HEK293T (cell line): ENCODE results near the gene FAP.

ENCODE experiments used
- CTCF ChIA-PET: fragments of 350-600 bp; formaldehyde crosslinking; extraction: SDS; loops from one replicate; lab custom pipeline; 2021; ENCODE audit warnings: antibody characterized with exemption, inconsistent platforms; lab: Yijun Ruan, JAX
- POLR2A ChIA-PET: fragments of 350-600 bp; formaldehyde crosslinking; extraction: SDS; loops from one replicate; lab custom pipeline; 2020; ENCODE audit warnings: antibody characterized with exemption, inconsistent platforms; lab: Yijun Ruan, JAX
- DNase-seq: peaks from one replicate; pipeline ENCODE4 v3.0.0; 2012; ENCODE audit warnings: mixed read lengths; ENCODE audit errors: extremely low spot score
- ARNT ChIP-seq: fragments of 450-650 bp; IDR thresholded peaks from 2 replicates; pipeline ENCODE4 v1.6.1; 2017; ENCODE audit warnings: mild to moderate bottlenecking
- BHLHE40 ChIP-seq: fragments of 450-650 bp; IDR thresholded peaks from 2 replicates; pipeline ENCODE4 v1.6.1; 2016; ENCODE audit warnings: mild to moderate bottlenecking, moderate library complexity, borderline replicate concordance
- CTBP1 ChIP-seq: fragments of 450-650 bp; IDR thresholded peaks from 2 replicates; pipeline ENCODE4 v1.6.1; 2016; ENCODE audit warnings: borderline replicate concordance
- ELF4 ChIP-seq: fragments of 450-650 bp; IDR thresholded peaks from 2 replicates; pipeline ENCODE4 v1.6.1; 2017; ENCODE audit warnings: antibody characterized with exemption
- FOXA1 ChIP-seq: fragments of 450-650 bp; IDR thresholded peaks from 2 replicates; pipeline ENCODE4 v1.6.1; 2016; ENCODE audit warnings: mild to moderate bottlenecking
- FOXK2 ChIP-seq: fragments of 450-650 bp; IDR thresholded peaks from 2 replicates; pipeline ENCODE4 v1.6.1; 2016; ENCODE audit warnings: mild to moderate bottlenecking
- FOXM1 ChIP-seq: fragments of 450-650 bp; IDR thresholded peaks from 2 replicates; pipeline ENCODE4 v1.6.1; 2017; ENCODE audit warnings: mild to moderate bottlenecking, borderline replicate concordance
- HDGF ChIP-seq: fragments of 450-650 bp; IDR thresholded peaks from 2 replicates; pipeline ENCODE4 v1.6.1; 2017; ENCODE audit warnings: antibody characterized with exemption, borderline replicate concordance
- L3MBTL2 ChIP-seq: fragments of 450-650 bp; conservative IDR thresholded peaks from 2 replicates; pipeline ENCODE4 v1.6.1; 2016; ENCODE audit warnings: mild to moderate bottlenecking
- LEF1 ChIP-seq: fragments of 450-650 bp; IDR thresholded peaks from 2 replicates; pipeline ENCODE4 v1.6.1; 2017; ENCODE audit warnings: mild to moderate bottlenecking, borderline replicate concordance
- NFRKB ChIP-seq: fragments of 450-650 bp; IDR thresholded peaks from 2 replicates; pipeline ENCODE4 v1.6.1; 2016; ENCODE audit warnings: mild to moderate bottlenecking, moderate library complexity
- SP1 ChIP-seq: fragments of 450-650 bp; IDR thresholded peaks from 2 replicates; pipeline ENCODE4 v1.6.1; 2017
- SUZ12 ChIP-seq: fragments of 450-650 bp; IDR thresholded peaks from 2 replicates; pipeline ENCODE4 v1.6.1; 2016; ENCODE audit warnings: mild to moderate bottlenecking
- TARDBP ChIP-seq: fragments of 450-650 bp; IDR thresholded peaks from 2 replicates; pipeline ENCODE4 v1.6.1; 2016
- ZNF384 ChIP-seq: fragments of 450-650 bp; IDR thresholded peaks from 2 replicates; pipeline ENCODE4 v1.6.1; 2016
- TF ChIP-seq, protein P1 (sequence below): fragments of 450-650 bp; IDR thresholded peaks from 2 replicates; pipeline ENCODE4 v1.6.1; 2016

Gene FAP

DNA sequence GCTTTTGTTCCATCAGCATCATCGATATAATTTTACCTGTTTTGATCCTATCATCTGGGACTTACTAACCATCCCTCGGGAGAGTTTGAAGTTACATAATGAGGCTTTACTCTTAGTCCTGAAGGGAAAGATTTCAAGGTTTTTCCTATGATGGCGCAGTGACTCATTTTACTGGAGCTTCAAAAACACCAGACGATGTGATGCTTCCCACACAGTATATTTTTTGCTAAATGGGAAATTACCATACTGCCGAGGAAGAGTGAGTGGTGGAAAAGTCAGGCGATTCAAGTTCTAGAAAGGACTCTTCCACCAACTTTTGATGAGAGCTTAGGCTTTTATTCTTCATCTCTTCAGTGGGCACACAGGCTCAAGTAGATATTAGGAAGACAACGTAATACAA is 46.6 kb downstream of the FAP start:
- TF ChIP-seq ARNT: no peak
- TF ChIP-seq LEF1: no peak
- TF ChIP-seq L3MBTL2: no peak
- TF ChIP-seq BHLHE40: no peak
- TF ChIP-seq, protein P1, sequence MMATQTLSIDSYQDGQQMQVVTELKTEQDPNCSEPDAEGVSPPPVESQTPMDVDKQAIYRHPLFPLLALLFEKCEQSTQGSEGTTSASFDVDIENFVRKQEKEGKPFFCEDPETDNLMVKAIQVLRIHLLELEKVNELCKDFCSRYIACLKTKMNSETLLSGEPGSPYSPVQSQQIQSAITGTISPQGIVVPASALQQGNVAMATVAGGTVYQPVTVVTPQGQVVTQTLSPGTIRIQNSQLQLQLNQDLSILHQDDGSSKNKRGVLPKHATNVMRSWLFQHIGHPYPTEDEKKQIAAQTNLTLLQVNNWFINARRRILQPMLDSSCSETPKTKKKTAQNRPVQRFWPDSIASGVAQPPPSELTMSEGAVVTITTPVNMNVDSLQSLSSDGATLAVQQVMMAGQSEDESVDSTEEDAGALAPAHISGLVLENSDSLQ: no peak
- no peak for TF ChIP-seq CTBP1
- TF ChIP-seq FOXK2: no peak
- TF ChIP-seq TARDBP: no peak
- TF ChIP-seq NFRKB: no peak
- TF ChIP-seq FOXM1: no peak
- no peak for TF ChIP-seq ELF4
- TF ChIP-seq SP1: no peak
- TF ChIP-seq ZNF384: no peak
- TF ChIP-seq SUZ12: no peak
- no peak for TF ChIP-seq FOXA1
- no peak for TF ChIP-seq HDGF
- DNase-seq: no peak
- ChIA-PET POLR2A (no interaction called here), CTCF (no interaction called here)

DNA sequence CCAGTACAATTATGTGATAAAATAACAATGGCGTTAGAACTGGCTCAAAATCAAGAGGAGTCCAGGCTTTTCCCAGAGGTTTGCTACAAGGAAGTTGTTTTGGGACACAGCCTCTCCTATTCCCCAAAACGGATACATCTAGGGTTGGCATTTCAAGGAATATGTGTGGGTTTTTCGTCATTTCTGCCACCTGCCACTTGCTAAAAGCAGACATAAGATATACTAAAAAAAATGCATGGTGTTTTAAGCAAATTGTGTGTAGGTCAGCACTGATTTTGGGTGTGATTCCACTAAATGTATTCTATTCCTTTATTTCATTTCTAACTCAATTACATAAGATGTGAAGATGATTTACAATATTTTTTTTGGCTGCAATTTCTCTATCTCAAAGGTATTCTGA is 54.8 kb downstream of the FAP start:
- CTCF ChIA-PET: no interaction called here
- DNase-seq: no peak
- POLR2A ChIA-PET: no interaction called here
- TF ChIP-seq ZNF384 (no peak), L3MBTL2 (no peak), HDGF (no peak), FOXK2 (no peak), TARDBP (no peak), NFRKB (no peak), BHLHE40 (no peak), CTBP1 (no peak), LEF1 (no peak), ELF4 (no peak), SUZ12 (no peak)
- TF ChIP-seq, protein P1: no peak

DNA sequence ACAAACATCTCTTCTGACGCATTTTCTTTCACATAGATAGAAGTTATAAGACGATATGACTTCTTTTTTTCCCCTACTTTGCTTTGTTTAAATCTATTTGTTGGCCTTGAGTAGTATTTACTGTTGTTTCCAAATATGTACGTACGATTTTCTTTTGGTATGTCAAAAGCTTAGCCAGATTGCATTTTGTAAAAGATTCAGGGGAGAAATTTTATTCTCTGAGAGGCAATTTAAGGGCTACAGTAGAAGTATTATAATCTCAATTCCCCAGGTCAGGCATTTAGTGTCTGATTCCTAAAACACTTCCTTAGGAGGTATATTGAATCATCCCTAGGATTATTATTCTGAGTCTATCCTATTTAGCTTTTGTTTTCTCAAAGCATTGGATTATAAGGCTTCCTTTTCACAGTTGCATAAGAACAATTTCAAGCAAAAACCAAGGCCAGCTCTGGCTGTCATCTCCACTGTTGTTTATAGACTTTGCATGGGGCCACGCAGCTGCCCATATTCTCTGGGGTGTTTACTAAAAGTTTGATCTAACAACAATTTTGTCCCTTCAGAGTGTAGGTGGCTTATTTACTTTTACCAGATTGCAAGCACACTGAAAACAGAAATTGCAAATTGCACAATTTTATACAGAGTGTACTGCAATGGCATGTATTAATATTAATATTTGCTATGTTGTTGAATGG is 57.6 kb downstream of the FAP start:
- POLR2A ChIA-PET: no interaction called here
- no peak for DNase-seq
- CTCF ChIA-PET: no interaction called here
- TF ChIP-seq TARDBP: no peak
- TF ChIP-seq CTBP1: no peak
- TF ChIP-seq HDGF: no peak
- no peak for TF ChIP-seq SP1
- no peak for TF ChIP-seq ARNT
- TF ChIP-seq, protein P1: no peak
- no peak for TF ChIP-seq LEF1
- TF ChIP-seq SUZ12: no peak
- no peak for TF ChIP-seq ZNF384
- TF ChIP-seq L3MBTL2: no peak
- no peak for TF ChIP-seq FOXM1
- TF ChIP-seq NFRKB: no peak
- no peak for TF ChIP-seq ELF4
- TF ChIP-seq FOXK2: no peak

DNA sequence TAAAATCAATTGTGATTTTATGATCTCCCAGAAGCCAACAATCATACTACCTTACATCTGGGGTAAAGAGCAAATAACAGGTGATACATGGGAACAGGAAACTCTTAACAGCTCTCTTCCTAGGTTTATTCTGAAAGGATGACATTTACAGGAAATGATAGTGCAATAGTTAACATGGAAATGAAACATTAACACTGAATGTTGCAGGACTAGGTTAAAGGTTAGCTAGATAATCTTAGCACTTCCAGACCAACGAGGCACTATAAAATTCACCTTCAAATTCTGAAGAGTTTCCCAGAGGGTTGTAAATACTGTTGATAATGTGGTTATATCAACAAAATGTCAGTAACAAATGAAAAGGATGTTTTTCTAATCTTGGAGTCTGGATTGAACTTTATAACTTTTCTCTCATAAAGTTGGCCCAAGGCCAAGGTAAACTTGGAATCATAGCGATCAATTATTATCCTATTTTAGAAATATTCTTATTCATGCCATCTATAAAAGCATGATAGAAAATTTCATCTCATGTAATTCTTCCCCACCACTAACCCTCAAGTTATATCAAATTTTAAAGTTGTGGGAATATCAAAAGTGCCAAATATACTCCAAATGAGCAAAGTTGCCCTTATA is 58.3 kb downstream of the FAP start:
- no peak for DNase-seq
- ChIA-PET POLR2A (no interaction called here), CTCF (no interaction called here)
- TF ChIP-seq HDGF: no peak
- TF ChIP-seq ARNT: no peak
- TF ChIP-seq FOXA1: no peak
- TF ChIP-seq SUZ12: no peak
- no peak for TF ChIP-seq BHLHE40
- no peak for TF ChIP-seq TARDBP
- no peak for TF ChIP-seq CTBP1
- no peak for TF ChIP-seq L3MBTL2
- no peak for TF ChIP-seq ELF4
- TF ChIP-seq, protein P1: no peak
- TF ChIP-seq FOXM1: no peak
- no peak for TF ChIP-seq FOXK2
- TF ChIP-seq NFRKB: no peak
- no peak for TF ChIP-seq SP1
- TF ChIP-seq LEF1: no peak

DNA sequence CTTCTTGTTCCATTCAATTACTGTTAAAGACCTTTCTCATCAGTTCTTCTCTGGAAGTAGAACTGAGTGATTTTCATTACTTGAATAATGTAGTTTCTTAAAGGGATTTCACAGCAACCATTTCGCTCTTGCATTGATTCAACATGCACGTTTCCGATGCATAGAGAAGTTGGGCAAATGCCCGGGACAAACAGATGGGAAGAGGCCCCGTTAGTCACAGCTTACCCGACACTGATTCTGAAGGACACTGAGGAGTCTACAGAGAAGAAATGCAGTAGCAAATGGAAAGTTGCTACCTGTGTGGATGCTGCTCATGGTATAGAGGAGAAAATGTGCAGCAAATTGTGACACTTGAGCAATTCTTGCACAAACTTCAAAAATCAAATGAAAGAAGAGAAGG is 58.9 kb downstream of the FAP start:
- no peak for TF ChIP-seq NFRKB
- TF ChIP-seq LEF1: no peak
- TF ChIP-seq HDGF: no peak
- no peak for DNase-seq
- ChIA-PET POLR2A (no interaction called here), CTCF (no interaction called here)
